Measurements from ENCODE around the gene UCK1. TPM values are rescaled to one million over a fixed set of nuclear protein-coding genes. Genes with fewer than 3 reads are reported as not detected.

UCK1 gene
- total RNA-seq, 2 experiments from 2014 or later: 15.2 to 16.5 TPM

DNA sequence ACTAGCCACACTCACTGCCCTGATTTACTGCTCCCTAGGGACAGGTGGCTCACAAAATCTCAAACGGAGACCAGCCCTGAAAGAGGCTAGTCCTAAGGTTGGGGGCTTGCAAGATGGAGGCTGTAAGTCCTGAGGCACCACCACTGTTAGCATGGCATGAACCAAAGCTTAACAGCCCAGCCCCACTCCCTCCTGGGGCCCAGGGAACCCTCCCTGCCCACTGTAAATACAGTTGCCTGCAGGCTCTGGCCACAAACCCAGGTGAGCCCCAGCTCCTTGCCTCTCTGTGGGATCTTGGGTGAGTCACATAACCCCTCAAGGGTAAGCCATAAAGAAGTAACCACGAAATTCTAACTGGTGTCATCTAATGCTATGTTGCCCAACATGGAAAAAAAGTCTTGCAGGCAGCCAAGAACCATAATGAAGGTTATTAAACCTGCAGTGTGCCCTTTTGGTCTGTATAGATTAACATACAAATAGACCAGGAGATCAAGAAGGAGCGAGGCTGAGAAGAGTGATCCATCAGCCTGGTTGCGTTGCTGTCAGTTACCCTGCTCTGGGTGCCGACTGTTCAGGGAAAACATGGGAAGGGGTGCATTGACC is 30.0 kb downstream of the UCK1 start:
- H3K27ac Mint-ChIP-seq: peak overlapping the region; percentile 94
- peaks cover 58% of the 10 kb centered on the region for H3K4me1 Mint-ChIP-seq
- DNase-seq (peak; percentile 77), ATAC-seq (peak; percentile 37)
- H3K27me3 Mint-ChIP-seq: no peaks in the 10 kb centered on the region
- intact Hi-C loops (cut with DNase I, micrococcal nuclease): loop anchor here (1.0 to 5.0 kb wide), 10 partner anchors 106 to 854 kb away; partner anchors contain the start of genes PRRC2B (in 1 of the 2) and SETX (in 1 of the 2)
- ChIA-PET CTCF (interaction anchor here (0.6 to 2.4 kb wide), 11 partner anchors 14 to 242 kb away, joined by 3 to 8 read pairs (median 4); no protein-coding TSS in a partner anchor), POLR2A (interaction anchor here (0.5 to 1.3 kb wide), 4 partner anchors 14 to 128 kb away, joined by 4 to 6 read pairs (median 5); no protein-coding TSS in a partner anchor)
- H3K9me3 Mint-ChIP-seq (ENCODE audit: low read depth): no peaks in the 10 kb centered on the region
- H3K36me3 Mint-ChIP-seq (ENCODE audit: low read depth): peaks cover 24% of the 10 kb centered on the region
- peak overlapping the region; percentile 83 for H3K4me3 Mint-ChIP-seq

DNA sequence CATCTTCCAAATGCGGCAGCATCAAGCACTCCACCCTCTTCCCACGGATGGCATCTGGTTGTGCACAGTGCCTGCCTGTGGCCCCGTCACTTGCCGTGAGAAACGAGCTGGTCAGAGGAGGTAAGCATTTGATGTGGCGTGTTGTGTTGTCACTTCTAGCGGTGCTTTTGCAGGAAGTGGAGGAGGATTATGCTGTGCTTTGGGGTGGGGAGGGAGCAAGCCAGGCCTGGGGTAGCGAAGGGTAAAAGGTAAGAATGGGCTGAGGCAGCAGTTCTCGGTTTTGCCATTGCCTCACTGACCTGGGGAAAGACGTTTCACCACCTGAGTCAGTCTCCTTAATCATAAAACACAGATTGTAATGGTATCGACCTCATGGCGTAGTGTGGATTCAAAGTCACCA is 30.7 kb downstream of the UCK1 start:
- peak overlapping the region; percentile 83 for H3K4me3 Mint-ChIP-seq

DNA sequence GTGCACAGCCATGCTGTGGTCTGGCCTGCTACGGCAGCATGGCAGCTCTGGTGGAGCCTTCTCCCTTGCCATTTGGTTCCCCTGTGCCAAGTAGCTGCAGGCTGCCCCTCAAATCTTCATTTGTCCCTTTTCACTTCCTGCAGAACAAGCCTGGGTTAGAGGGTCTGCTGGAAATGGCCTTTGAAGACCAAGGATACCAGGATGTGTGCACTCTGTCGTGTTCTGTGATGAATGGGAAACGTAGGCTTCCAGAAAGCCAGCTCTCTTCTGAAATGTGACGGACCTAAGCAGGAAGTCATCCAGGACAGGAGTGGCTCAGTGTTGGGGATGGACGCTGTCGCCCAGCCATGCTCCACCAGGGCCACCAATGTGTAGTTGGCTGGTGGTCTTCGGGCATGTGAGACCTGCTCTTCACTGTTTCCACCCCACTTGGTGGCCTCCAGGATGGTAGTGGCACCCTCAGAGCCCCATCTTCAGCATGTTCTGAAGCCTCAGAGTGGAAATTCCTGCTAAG is 31.8 kb downstream of the UCK1 start:
- Mint-ChIP-seq H3K36me3 (ENCODE audit: low read depth) (peaks cover 29% of the 10 kb centered on the region), H3K27ac (peak overlapping the region; percentile 66), H3K27me3 (no peaks in the 10 kb centered on the region), H3K4me3 (no peak overlapping the region), H3K4me1 (peaks cover 52% of the 10 kb centered on the region), H3K9me3 (ENCODE audit: low read depth) (no peaks in the 10 kb centered on the region)
- POLR2A ChIA-PET: interaction anchor here (0.6 kb wide), 1 partner anchor 15 kb away, joined by 3 read pairs; no protein-coding TSS in a partner anchor
- DNase-seq (no peak), ATAC-seq (no peak)
- CTCF ChIA-PET: interaction anchor here (0.6 to 2.4 kb wide), 9 partner anchors 10 to 252 kb away, joined by 3 to 8 read pairs (median 3); no protein-coding TSS in a partner anchor
- intact Hi-C loops (cut with DNase I, micrococcal nuclease): no loop called here

More for the DNA sequence above, 30.7 kb downstream of the UCK1 start:
- CTCF ChIA-PET: interaction anchor here (0.6 to 2.4 kb wide), 11 partner anchors 13 to 243 kb away, joined by 3 to 8 read pairs (median 3); no protein-coding TSS in a partner anchor
- Mint-ChIP-seq H3K9me3 (ENCODE audit: low read depth) (no peaks in the 10 kb centered on the region), H3K27ac (peak overlapping the region; percentile 94), H3K4me1 (peaks cover 58% of the 10 kb centered on the region), H3K36me3 (ENCODE audit: low read depth) (peaks cover 27% of the 10 kb centered on the region), H3K27me3 (no peaks in the 10 kb centered on the region)
- POLR2A ChIA-PET: interaction anchor here (0.5 to 1.3 kb wide), 4 partner anchors 13 to 128 kb away, joined by 4 to 6 read pairs (median 5); no protein-coding TSS in a partner anchor
- intact Hi-C loops (cut with DNase I, micrococcal nuclease): loop anchor here (1.0 to 5.0 kb wide), 10 partner anchors 105 to 854 kb away; partner anchors contain the start of genes PRRC2B (in 1 of the 2) and SETX (in 1 of the 2)
- ATAC-seq (peak; percentile 69), DNase-seq (peak; percentile 85)

DNA sequence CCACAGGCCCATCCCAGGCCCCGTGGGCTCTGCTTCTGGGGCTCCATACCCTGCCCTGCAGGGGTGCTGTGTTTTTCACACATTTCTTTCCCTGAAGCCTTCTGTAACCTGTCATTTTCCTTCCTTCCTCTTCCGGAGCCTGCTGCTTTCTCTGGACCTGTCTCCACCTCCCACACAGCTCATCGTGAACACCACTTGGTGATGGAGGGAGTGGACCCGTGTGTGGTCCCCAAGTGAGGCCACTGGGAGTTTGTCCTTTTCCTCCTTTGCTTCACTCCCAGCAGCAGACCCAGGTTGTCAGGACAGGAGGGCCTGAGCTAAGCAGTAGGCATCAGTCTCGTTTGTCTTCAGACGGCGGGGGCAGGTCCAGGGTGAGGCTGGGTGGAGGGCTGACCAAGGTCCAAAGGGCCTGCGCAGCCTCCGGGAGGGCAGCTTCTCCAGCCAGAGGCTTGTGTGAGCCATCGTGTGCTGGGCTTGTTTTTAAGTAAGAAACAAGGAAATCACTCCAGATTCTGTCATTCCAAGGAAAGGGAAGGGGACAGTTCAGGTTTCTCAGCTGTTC is 34.1 kb downstream of the UCK1 start:
- Mint-ChIP-seq H3K36me3 (ENCODE audit: low read depth) (peaks cover 49% of the 10 kb centered on the region), H3K27ac (no peak overlapping the region), H3K9me3 (ENCODE audit: low read depth) (no peaks in the 10 kb centered on the region), H3K27me3 (no peaks in the 10 kb centered on the region), H3K4me3 (no peak overlapping the region), H3K4me1 (peaks cover 41% of the 10 kb centered on the region)
- ChIA-PET POLR2A (interaction anchor here (0.6 kb wide), 1 partner anchor 49 kb away, joined by 3 read pairs; no protein-coding TSS in a partner anchor), CTCF (interaction anchor here (0.7 to 0.8 kb wide), 2 partner anchors 147 to 373 kb away, joined by 3 to 4 read pairs; no protein-coding TSS in a partner anchor)
- intact Hi-C loops (cut with DNase I, micrococcal nuclease): no loop called here
- DNase-seq (no peak), ATAC-seq (no peak)

DNA sequence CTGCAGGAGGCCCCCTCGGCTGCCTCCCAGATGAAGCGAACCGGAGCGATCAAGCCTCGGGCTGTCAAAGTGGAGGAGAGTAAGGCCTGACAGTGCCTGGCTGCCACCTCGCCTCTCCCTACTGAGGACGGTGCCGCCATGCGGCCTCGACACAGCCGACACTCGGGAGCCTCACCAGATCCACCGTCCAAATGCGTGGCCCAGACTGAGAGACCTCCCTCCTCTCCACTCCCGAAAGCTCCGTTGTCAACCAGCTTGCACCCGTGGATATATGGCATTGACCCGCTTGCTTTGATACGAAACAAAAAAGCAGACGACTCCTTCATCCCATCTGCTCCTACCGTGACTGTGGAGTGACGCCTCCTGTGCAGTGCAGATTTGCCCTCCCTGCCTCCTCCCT is 35.3 kb downstream of the UCK1 start:
- CTCF ChIA-PET: interaction anchor here (0.7 kb wide), 1 partner anchor 793 kb away, joined by 5 read pairs; no protein-coding TSS in a partner anchor
- no peaks in the 10 kb centered on the region for H3K9me3 Mint-ChIP-seq (ENCODE audit: low read depth)
- no peak for ATAC-seq
- no peak overlapping the region for H3K27ac Mint-ChIP-seq
- no peaks in the 10 kb centered on the region for H3K27me3 Mint-ChIP-seq
- no peak overlapping the region for H3K4me3 Mint-ChIP-seq
- intact Hi-C loops (cut with DNase I, micrococcal nuclease): no loop called here
- POLR2A ChIA-PET: no interaction called here
- H3K4me1 Mint-ChIP-seq: peaks cover 30% of the 10 kb centered on the region
- peaks cover 51% of the 10 kb centered on the region for H3K36me3 Mint-ChIP-seq (ENCODE audit: low read depth)
- DNase-seq: no peak

DNA sequence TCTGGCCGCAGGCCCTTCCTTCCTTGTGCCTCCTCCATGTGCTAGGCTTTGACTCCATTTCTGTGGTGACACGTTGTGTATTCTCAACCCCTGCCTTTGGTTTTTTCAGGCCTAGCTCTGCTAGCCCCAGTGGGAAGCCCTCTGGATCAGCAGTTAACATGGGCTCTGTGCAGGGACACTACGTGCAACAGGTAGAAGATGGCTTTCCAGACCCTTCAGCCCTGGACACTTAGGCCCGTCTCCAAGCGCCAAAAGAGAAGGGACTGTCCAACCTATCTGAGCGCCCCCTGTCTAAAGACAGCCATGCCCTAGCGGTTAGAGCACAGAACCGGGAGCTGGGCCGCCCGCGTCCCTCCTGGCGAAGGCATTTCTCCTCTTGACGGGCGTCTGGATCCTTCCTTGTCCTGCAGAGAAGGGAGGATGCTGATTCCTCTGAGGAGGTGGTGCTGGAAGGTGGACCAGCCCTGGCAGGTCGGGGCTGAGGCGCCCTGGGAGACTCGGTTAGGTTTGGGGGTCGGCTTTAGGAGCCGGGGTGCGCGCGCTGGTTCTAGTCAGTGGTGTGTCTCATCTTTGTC is 36.7 kb downstream of the UCK1 start:
- Mint-ChIP-seq H3K4me1 (peaks cover 16% of the 10 kb centered on the region), H3K4me3 (no peak overlapping the region), H3K36me3 (ENCODE audit: low read depth) (peaks cover 62% of the 10 kb centered on the region), H3K9me3 (ENCODE audit: low read depth) (no peaks in the 10 kb centered on the region), H3K27me3 (no peaks in the 10 kb centered on the region), H3K27ac (no peak overlapping the region)
- ATAC-seq (no peak), DNase-seq (no peak)
- intact Hi-C loops (cut with DNase I, micrococcal nuclease): no loop called here
- ChIA-PET CTCF (no interaction called here), POLR2A (no interaction called here)

DNA sequence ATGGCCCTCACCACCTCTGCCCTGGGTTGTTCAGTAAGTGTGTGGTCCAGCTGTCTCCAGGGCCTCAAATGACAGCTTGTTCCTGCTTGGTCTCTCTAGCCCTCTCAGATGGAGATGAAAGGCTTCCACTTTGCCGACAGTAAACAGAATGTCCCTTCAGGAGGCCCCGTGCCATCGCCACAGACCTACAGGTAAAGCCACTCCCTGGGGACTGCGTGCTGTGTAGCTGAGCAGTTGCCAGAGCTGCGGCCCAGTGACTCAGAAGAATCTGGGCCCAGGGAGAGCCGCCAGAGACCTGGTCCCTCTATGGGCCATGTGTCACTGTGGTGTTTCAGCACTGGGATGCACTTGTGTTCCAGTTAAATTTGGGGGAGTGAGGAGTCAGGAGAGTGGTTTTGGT is 39.0 kb downstream of the UCK1 start:
- peaks cover 72% of the 10 kb centered on the region for H3K36me3 Mint-ChIP-seq (ENCODE audit: low read depth)
- no peaks in the 10 kb centered on the region for H3K9me3 Mint-ChIP-seq (ENCODE audit: low read depth)
- DNase-seq (no peak), ATAC-seq (no peak)
- ChIA-PET POLR2A (no interaction called here), CTCF (no interaction called here)
- no peak overlapping the region for H3K4me3 Mint-ChIP-seq
- no peaks in the 10 kb centered on the region for H3K27me3 Mint-ChIP-seq
- intact Hi-C loops (cut with DNase I, micrococcal nuclease): no loop called here
- no peaks in the 10 kb centered on the region for H3K4me1 Mint-ChIP-seq
- no peak overlapping the region for H3K27ac Mint-ChIP-seq

DNA sequence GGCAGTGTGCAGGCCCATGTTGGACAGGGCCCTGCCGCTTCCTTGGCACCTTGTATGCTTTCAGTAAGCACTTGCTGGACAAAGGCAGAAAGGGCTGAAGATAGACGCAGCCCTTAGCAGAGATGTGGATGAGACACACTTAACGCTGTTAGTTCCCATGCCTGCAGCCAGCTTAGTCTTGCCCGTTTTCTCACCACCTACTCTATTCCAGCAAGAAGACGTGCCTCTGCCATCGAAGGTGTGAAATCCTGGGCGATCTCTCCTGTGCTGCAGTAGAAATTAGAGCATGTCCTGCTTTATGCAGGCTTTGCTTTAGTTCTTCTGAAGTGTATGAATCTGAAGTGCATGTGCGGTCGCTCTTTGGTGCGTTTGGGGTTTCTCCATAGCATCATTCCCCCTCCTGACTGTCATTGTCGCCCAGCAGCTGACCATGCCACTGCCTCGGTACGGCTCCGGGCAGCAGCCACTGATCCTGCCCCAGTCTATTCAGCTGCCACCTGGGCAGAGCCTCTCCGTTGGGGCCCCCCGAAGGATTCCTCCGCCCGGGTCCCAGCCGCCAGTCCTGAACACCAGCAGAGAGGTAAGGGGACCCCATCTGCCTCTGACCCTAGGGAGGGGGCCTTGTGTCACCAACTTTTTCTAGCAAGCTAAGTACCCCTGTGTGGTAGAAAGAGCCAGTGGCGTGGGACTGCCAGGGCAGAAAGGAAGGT is 39.9 kb downstream of the UCK1 start:
- ChIA-PET CTCF (no interaction called here), POLR2A (no interaction called here)
- ATAC-seq: no peak
- Mint-ChIP-seq H3K9me3 (ENCODE audit: low read depth) (no peaks in the 10 kb centered on the region), H3K27ac (no peak overlapping the region), H3K4me1 (no peaks in the 10 kb centered on the region), H3K4me3 (no peak overlapping the region), H3K36me3 (ENCODE audit: low read depth) (peaks cover 72% of the 10 kb centered on the region), H3K27me3 (no peaks in the 10 kb centered on the region)
- DNase-seq: no peak
- intact Hi-C loops (cut with DNase I, micrococcal nuclease): no loop called here

DNA sequence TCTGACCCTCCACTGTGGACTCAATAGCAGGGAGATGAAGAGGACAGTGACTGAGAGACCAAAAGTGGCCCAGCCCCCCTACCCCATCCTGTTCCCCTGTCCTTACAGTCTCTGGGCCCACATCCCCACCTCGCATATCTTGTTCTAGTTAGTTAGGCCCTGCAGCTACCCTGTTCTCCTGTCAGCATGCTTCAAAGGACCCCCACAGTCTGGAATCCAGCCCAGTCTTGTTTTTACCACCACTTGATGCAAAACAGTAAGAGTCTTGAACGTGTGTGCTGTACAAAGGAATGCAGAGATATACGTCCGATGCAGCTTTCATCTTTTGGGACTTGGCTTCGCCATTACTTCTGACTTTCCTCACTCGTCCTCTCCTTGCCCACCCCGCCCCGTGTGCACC is 40.5 kb downstream of the UCK1 start:
- H3K4me3 Mint-ChIP-seq: no peak overlapping the region
- no peaks in the 10 kb centered on the region for H3K4me1 Mint-ChIP-seq
- DNase-seq: no peak
- intact Hi-C loops (cut with DNase I, micrococcal nuclease): no loop called here
- H3K27me3 Mint-ChIP-seq: no peaks in the 10 kb centered on the region
- POLR2A ChIA-PET: no interaction called here
- CTCF ChIA-PET: no interaction called here
- H3K9me3 Mint-ChIP-seq (ENCODE audit: low read depth): no peaks in the 10 kb centered on the region
- H3K27ac Mint-ChIP-seq: no peak overlapping the region
- H3K36me3 Mint-ChIP-seq (ENCODE audit: low read depth): peaks cover 72% of the 10 kb centered on the region
- ATAC-seq: no peak

DNA sequence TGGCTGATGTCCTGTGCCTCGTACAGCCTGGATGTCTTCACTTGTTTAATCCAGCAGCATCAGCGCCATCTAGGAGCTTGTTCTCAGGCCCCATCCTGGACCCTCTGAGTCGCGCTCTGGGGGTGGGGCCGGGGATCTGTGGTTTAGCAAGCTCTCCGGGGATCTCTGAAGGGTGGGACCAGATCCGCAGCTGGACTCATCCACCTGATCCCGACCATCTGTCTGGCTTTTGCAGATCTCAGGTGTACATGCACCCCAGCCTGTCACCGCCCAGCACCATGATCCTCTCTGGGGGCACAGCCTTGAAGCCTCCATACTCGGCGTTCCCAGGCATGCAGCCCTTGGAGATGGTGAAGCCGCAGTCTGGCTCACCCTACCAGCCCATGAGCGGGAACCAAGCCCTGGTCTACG is 43.4 kb downstream of the UCK1 start:
- no peak overlapping the region for H3K27ac Mint-ChIP-seq

DNA sequence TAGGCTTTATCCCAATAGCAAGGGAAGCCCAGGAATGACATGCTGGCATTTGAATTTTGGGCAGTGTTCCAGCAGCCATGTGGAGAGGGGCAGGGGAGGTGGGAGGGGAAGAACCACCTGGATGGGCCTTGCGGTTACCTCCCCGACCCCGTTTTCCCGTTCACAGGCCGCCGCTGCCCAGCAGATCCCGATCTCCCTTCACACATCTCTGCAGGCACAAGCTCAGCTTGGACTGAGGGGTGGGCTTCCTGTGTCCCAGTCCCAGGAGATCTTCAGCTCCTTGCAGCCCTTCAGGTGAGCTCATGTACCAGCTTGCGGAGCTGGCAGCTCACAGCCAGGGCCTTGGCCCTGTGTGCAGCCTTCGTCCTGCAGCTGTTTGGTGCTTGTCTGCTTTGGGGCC is 44.1 kb downstream of the UCK1 start:
- no peaks in the 10 kb centered on the region for H3K9me3 Mint-ChIP-seq (ENCODE audit: low read depth)
- no peak for ATAC-seq
- ChIA-PET POLR2A (interaction anchor here (0.9 kb wide), 1 partner anchor 14 kb away, joined by 4 read pairs; no protein-coding TSS in a partner anchor), CTCF (interaction anchor here (0.9 to 1.1 kb wide), 2 partner anchors 13 to 48 kb away, joined by 4 read pairs; no protein-coding TSS in a partner anchor)
- DNase-seq: no peak
- H3K4me1 Mint-ChIP-seq: no peaks in the 10 kb centered on the region
- H3K27me3 Mint-ChIP-seq: no peaks in the 10 kb centered on the region
- H3K36me3 Mint-ChIP-seq (ENCODE audit: low read depth): peaks cover 73% of the 10 kb centered on the region
- H3K27ac Mint-ChIP-seq: no peak overlapping the region
- intact Hi-C loops (cut with DNase I, micrococcal nuclease): no loop called here
- no peak overlapping the region for H3K4me3 Mint-ChIP-seq

More for the DNA sequence above, 43.4 kb downstream of the UCK1 start:
- POLR2A ChIA-PET: interaction anchor here (0.9 kb wide), 1 partner anchor 13 kb away, joined by 4 read pairs; no protein-coding TSS in a partner anchor
- DNase-seq: no peak
- Mint-ChIP-seq H3K4me3 (no peak overlapping the region), H3K36me3 (ENCODE audit: low read depth) (peaks cover 73% of the 10 kb centered on the region), H3K9me3 (ENCODE audit: low read depth) (no peaks in the 10 kb centered on the region), H3K4me1 (no peaks in the 10 kb centered on the region), H3K27me3 (no peaks in the 10 kb centered on the region)
- CTCF ChIA-PET: interaction anchor here (0.9 to 1.1 kb wide), 2 partner anchors 13 to 48 kb away, joined by 4 read pairs; no protein-coding TSS in a partner anchor
- no peak for ATAC-seq
- intact Hi-C loops (cut with DNase I, micrococcal nuclease): no loop called here

Data from activated CD4-positive, alpha-beta T cell treated with anti-CD3 and anti-CD28 coated beads for 36 hours (primary cell).